Forelimb muscle (tissue), 1 donor: ENCODE measurements around the gene NFATC4. TPM values are rescaled to one million over a fixed set of nuclear protein-coding genes. Genes with fewer than 3 reads are reported as not detected.

Source experiments
- DNase-seq: peaks from one replicate; pipeline ENCODE4 v3.0.0-alpha.2; 2013; ENCODE audit warnings: low read depth
- polyA plus RNA-seq: library from polyadenylated mRNA; unstranded; fragments of 120-200 nt; gene quantifications from one replicate; pipeline ENCODE4 v1.2.1, GENCODE V29; 2013; ENCODE audit not compliant: insufficient read length

NFATC4 gene
- polyA plus RNA-seq, 1 donor: 39.2 TPM

- DNase-seq: no peak
Measured at GRCh38 chr14:24407608-24408325, 39.8 kb downstream of the NFATC4 start.

- DNase-seq: no peak
Measured at GRCh38 chr14:24408764-24409163, 40.8 kb downstream of the NFATC4 start.

- DNase-seq: no peak
Measured at GRCh38 chr14:24409192-24409591, 41.2 kb downstream of the NFATC4 start.

- no peak for DNase-seq
Measured at GRCh38 chr14:24409956-24410355, 42.0 kb downstream of the NFATC4 start.

- DNase-seq: no peak
Measured at GRCh38 chr14:24411443-24412389, 43.7 kb downstream of the NFATC4 start.

- DNase-seq: no peak
Measured at GRCh38 chr14:24414077-24414476, 46.1 kb downstream of the NFATC4 start.

- DNase-seq: no peak
Measured at GRCh38 chr14:24414732-24415420, 46.9 kb downstream of the NFATC4 start.

- DNase-seq: no peak
Measured at GRCh38 chr14:24415421-24416253, 47.7 kb downstream of the NFATC4 start.

GRCh38 chr14:24416254-24416931 lies 48.4 kb downstream of the NFATC4 start:
- no peak for DNase-seq

GRCh38 chr14:24416932-24417619 lies 49.1 kb downstream of the NFATC4 start:
- DNase-seq: no peak

GRCh38 chr14:24417832-24418491 lies 50.0 kb downstream of the NFATC4 start:
- no peak for DNase-seq

- no peak for DNase-seq
Measured at GRCh38 chr14:24418492-24418873, 50.5 kb downstream of the NFATC4 start.

GRCh38 chr14:24422261-24422660 lies 54.3 kb downstream of the NFATC4 start:
- no peak for DNase-seq

GRCh38 chr14:24422694-24423601 lies 55.0 kb downstream of the NFATC4 start:
- no peak for DNase-seq

- DNase-seq: no peak
Measured at GRCh38 chr14:24425704-24426103, 57.7 kb downstream of the NFATC4 start.

- no peak for DNase-seq
Measured at GRCh38 chr14:24426150-24426911, 58.3 kb downstream of the NFATC4 start.

GRCh38 chr14:24426912-24427536 lies 59.0 kb downstream of the NFATC4 start:
- DNase-seq: no peak
